Prostate gland (tissue), 2 donors: ENCODE measurements around the gene MVB12B.

ENCODE experiments used
- CTCF ChIP-seq, 4 experiments: fragments of 200-600 bp in 2 of 4; fragments of 450-650 bp in 2 of 4; sonication (generic) in 2 of 4; IDR thresholded peaks; 1 replicate in 3 of 4; 2 replicates in 1 of 4; pipeline ENCODE4 v1.5.1; 2016 to 2019; ENCODE audit warnings: antibody characterized with exemption in 4 of 4, mild to moderate bottlenecking in 2 of 4, moderate library complexity in 2 of 4
- POLR2A ChIP-seq: fragments of 450-650 bp; IDR thresholded peaks from one replicate; pipeline ENCODE4 v1.6.1; 2016; ENCODE audit warnings: antibody characterized with exemption, mild to moderate bottlenecking
- POLR2AphosphoS5 ChIP-seq: sonication (generic); formaldehyde crosslinking; IDR thresholded peaks from one replicate; pipeline ENCODE4 v1.6.1; 2017; ENCODE audit warnings: antibody characterized with exemption

DNA sequence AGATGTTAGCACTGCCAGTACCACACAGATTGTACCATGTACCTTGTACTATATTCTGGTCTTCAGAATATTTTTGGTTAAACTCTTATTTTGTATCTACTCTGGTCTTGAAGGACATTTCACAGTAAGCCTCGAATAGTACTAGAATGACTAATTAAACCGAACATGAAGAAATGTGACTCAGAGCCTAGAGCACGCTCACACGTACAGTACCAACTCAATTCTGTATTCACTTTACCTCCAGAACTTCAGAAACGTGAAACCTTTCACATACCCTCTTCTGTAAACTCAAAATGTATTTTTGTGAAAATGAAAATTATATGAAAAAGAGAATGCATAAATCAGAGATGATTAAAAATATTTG, 112.8 kb downstream of the MVB12B start:
- TF ChIP-seq CTCF (IDR thresholded peaks at IDR 0.05) (no peak), POLR2A (no peak), POLR2AphosphoS5 (no peak)
